H1 (cell line): Measurements from ENCODE around the gene TNS1. TPM values are rescaled to one million over a fixed set of nuclear protein-coding genes. Genes with fewer than 3 reads are reported as not detected.

Experiments used
- CEBPB ChIP-seq: IDR thresholded peaks from 2 replicates; pipeline ENCODE4 v1.6.1; 2012; ENCODE audit warnings: low read depth, low read length
- CTBP2 ChIP-seq: IDR thresholded peaks from 2 replicates; pipeline ENCODE4 v1.7.0; 2011; ENCODE audit warnings: borderline replicate concordance, mild to moderate bottlenecking, moderate library complexity, mixed read lengths, low read length; ENCODE audit not compliant: insufficient read depth, insufficient read length
- FOSL1 ChIP-seq: IDR thresholded peaks from 2 replicates; pipeline ENCODE4 v1.6.1; 2011; ENCODE audit warnings: mild to moderate bottlenecking, low read depth, low read length, moderate library complexity; ENCODE audit not compliant: insufficient read depth
- RBBP5 ChIP-seq: IDR thresholded peaks from 2 replicates; pipeline ENCODE4 v1.7.1; 2012; ENCODE audit warnings: low read depth, mild to moderate bottlenecking, inconsistent platforms, low read length, moderate library complexity, borderline replicate concordance
- SIRT6 ChIP-seq: IDR thresholded peaks from one replicate; pipeline ENCODE4 v1.7.1; 2012; ENCODE audit warnings: low read length, inconsistent platforms
- SP2 ChIP-seq: IDR thresholded peaks from 2 replicates; pipeline ENCODE4 v1.6.1; 2012; ENCODE audit warnings: mild to moderate bottlenecking, low read length, inconsistent platforms
- polyA plus RNA-seq, 7 experiments: library from polyadenylated mRNA; depleted of rRNA in 3 of 7; stranded (reverse) in 5 of 7; unstranded in 2 of 7; fragments of >200 nt in 5 of 7; fragments of 200-250 nt in 2 of 7; gene quantifications; 1 replicate in 5 of 7; 2 replicates in 1 of 7; 4 replicates in 1 of 7; pipeline versions ENCODE4 v1.2.1 to v1.2.3, GENCODE V29; 2011 to 2013; ENCODE audit warnings: missing spikeins in 2 of 7, mixed read lengths in 2 of 7
- total RNA-seq: library from RNA; stranded (reverse); fragmentation: NEBNext Ultra II Directional; extraction: Animal tissue kit (Norgen Biotek cat#: 25700); gene quantifications from 2 replicates; pipeline ENCODE4 v1.2.1, GENCODE V29; 2021

The TNS1 gene
- total and polyA plus RNA-seq, 2 of the 8 experiments (the other 6 are each of a cell fraction or from before 2014, with no cell fraction given), result 1.5 to 5.1 TPM

DNA sequence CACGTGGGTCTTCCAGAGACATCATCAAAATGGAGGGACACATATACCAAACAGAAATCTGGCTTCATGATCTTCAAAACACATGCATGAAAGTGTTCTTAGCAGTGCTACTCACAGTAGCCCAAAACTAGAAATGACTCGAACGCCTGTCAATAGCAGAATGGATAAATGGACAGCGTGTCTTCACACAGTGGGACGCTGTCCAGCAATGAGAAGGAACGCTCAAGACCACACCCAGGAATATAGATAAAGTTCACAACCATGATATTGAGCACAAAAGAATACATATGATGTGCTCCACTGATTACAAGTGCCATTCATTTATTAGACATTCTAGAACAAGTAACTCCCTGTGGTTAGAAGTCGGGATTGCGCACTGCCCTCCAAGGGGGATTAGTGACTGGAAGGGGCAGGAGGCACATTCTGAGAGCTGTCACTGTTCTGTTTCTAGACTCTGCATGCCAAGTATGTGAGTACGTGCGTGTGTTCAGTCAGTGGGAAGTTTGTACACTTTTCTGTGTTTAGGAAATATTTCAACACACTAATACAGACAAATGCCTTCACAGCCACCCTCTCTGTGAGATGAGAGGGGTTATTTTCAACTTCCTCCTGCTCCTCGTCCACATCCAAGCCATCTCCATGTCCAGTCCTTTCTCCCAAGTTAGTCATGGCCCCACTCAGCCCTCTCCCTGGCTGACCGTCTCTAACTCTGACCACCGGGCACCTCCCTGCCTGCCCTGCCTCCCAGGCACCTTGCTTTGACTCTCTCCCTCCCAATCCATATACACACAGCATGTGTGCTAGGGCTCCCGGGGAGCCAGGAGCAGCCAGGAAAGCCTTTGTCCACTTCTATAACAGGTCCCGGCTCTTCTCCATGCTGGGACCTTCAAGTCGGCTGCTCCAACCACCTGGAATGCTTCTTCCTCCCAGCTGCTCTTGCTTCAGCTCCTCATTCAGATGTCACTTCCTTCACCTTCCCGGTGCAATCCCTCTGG is 26.9 kb upstream of the TNS1 start (continued):
- TF ChIP-seq FOSL1 (no peak), SIRT6 (no peak), SP2 (no peak), RBBP5 (no peak), CEBPB (no peak), CTBP2 (no peak)
